CD14-positive monocyte (primary cell): ENCODE measurements around the gene TBXAS1. TPM values are rescaled to one million over a fixed set of nuclear protein-coding genes. Genes with fewer than 3 reads are reported as not detected.

Experiments
- DNase-seq, 3 donors: peaks; one replicate each; pipeline ENCODE4 v3.0.0-alpha.2; 2011 to 2022
- H2AFZ ChIP-seq: 2 replicates; pipeline ENCODE4 v1.6.0; 2012; ENCODE audit warnings: mild to moderate bottlenecking, low read depth, low read length, inconsistent platforms; ENCODE audit not compliant: insufficient read depth, poor library complexity, severe bottlenecking
- H3K27ac ChIP-seq, 2 donors: 1 replicate in 1 of 2; 2 replicates in 1 of 2; pipeline ENCODE4 v1.5.1; 2012 to 2013; ENCODE audit warnings: low read length in 2 of 2, control low read depth in 1 of 2, inconsistent platforms in 1 of 2, low read depth in 1 of 2, mild to moderate bottlenecking in 1 of 2
- H3K27me3 ChIP-seq, 2 donors: one replicate each; pipeline versions ENCODE4 v1.6.0 to v1.6.1; 2011 to 2013; ENCODE audit warnings: low read length in 2 of 2; ENCODE audit not compliant: control insufficient read depth in 2 of 2, insufficient read depth in 2 of 2
- H3K36me3 ChIP-seq, 2 donors: replicated peaks in 1 of 2; 1 replicate in 1 of 2; 2 replicates in 1 of 2; pipeline versions ENCODE4 v1.5.1 to v1.6.1; 2012 to 2013; ENCODE audit warnings: low read length in 2 of 2, control low read depth in 1 of 2, inconsistent platforms in 1 of 2, mild to moderate bottlenecking in 1 of 2; ENCODE audit not compliant: insufficient read depth in 2 of 2, control insufficient read depth in 1 of 2
- H3K4me1 ChIP-seq, 2 donors: 1 replicate in 1 of 2; 2 replicates in 1 of 2; pipeline versions ENCODE4 v1.5.1 to v1.6.1; 2012 to 2013; ENCODE audit warnings: low read length in 2 of 2, control low read depth in 1 of 2, inconsistent platforms in 1 of 2, mild to moderate bottlenecking in 1 of 2, moderate library complexity in 1 of 2; ENCODE audit not compliant: insufficient read depth in 2 of 2, control insufficient read depth in 1 of 2
- H3K4me2 ChIP-seq: replicated peaks from 2 replicates; pipeline ENCODE3; 2012; ENCODE audit warnings: low read length, moderate library complexity, mild to moderate bottlenecking; ENCODE audit not compliant: poor library complexity, severe bottlenecking; ENCODE audit errors: extremely low read depth
- H3K4me3 ChIP-seq, 3 experiments: fragments of 200-600 bp in 1 of 3; sonication (generic) in 1 of 3; replicated peaks in 1 of 3; 1 replicate in 2 of 3; 2 replicates in 1 of 3; pipeline ENCODE4 v1.5.1; 2011 to 2013; ENCODE audit warnings: low read length in 3 of 3, mild to moderate bottlenecking in 3 of 3, control low read depth in 2 of 3, low read depth in 2 of 3, inconsistent platforms in 1 of 3, moderate library complexity in 1 of 3
- H3K79me2 ChIP-seq: 2 replicates; pipeline ENCODE4 v1.6.0; 2012; ENCODE audit warnings: mild to moderate bottlenecking, control low read depth, inconsistent platforms, low read length, moderate library complexity; ENCODE audit not compliant: insufficient read depth
- H3K9ac ChIP-seq: 2 replicates; pipeline ENCODE4 v1.6.0; 2017; ENCODE audit warnings: low read length, mild to moderate bottlenecking; ENCODE audit not compliant: insufficient read depth, poor library complexity, severe bottlenecking
- H3K9me3 ChIP-seq, 2 donors: replicated peaks in 1 of 2; 1 replicate in 1 of 2; 2 replicates in 1 of 2; pipeline versions ENCODE4 v1.5.1 to v1.6.1; 2012 to 2013; ENCODE audit warnings: low read length in 2 of 2, control low read depth in 1 of 2; ENCODE audit not compliant: control insufficient read depth in 1 of 2, insufficient read depth in 1 of 2
- H4K20me1 ChIP-seq: 2 replicates; pipeline ENCODE4 v1.6.0; 2012; ENCODE audit warnings: mild to moderate bottlenecking, low read length, control low read depth, moderate library complexity; ENCODE audit not compliant: insufficient read depth
- H3K27ac Mint-ChIP-seq, 7 donors: one replicate each; pipeline ENCODE4 v1.8.0; 2020; ENCODE audit warnings: mild to moderate bottlenecking in 7 of 7, mixed read lengths in 7 of 7, moderate library complexity in 6 of 7, inconsistent platforms in 2 of 7
- H3K27me3 Mint-ChIP-seq, 3 donors: one replicate each; pipeline ENCODE4 v1.8.0; 2021 to 2022; ENCODE audit warnings: low read depth in 3 of 3, mild to moderate bottlenecking in 3 of 3, mixed read lengths in 3 of 3, moderate library complexity in 3 of 3, inconsistent platforms in 1 of 3
- H3K36me3 Mint-ChIP-seq, 2 donors: one replicate each; pipeline ENCODE4 v1.8.0; 2020; ENCODE audit warnings: mixed read lengths in 2 of 2, inconsistent platforms in 1 of 2, mild to moderate bottlenecking in 1 of 2
- H3K4me1 Mint-ChIP-seq: one replicate; pipeline ENCODE4 v1.8.0; 2020; ENCODE audit warnings: mild to moderate bottlenecking, mixed read lengths
- H3K4me3 Mint-ChIP-seq, 2 donors: one replicate each; pipeline ENCODE4 v1.8.0; 2020; ENCODE audit warnings: mild to moderate bottlenecking in 2 of 2, mixed read lengths in 2 of 2, moderate library complexity in 1 of 2
- H3K9me3 Mint-ChIP-seq, 7 donors: one replicate each; pipeline ENCODE4 v1.8.0; 2020 to 2022; ENCODE audit warnings: mixed read lengths in 7 of 7, mild to moderate bottlenecking in 6 of 7, moderate library complexity in 6 of 7, inconsistent platforms in 2 of 7
- WGBS: methylation state at CpG from one replicate; pipeline ENCODE4 v1.1.5; 2013; ENCODE audit warnings: missing lambda C conversion rate; ENCODE audit not compliant: insufficient coverage; 5-methylcytosine and 5-hydroxymethylcytosine counted together
- intact Hi-C, 2 donors: fragments of 100-400 bp; cut with micrococcal nuclease; formaldehyde crosslinking; loops; one replicate each; pipeline versions ENCODE4 v1.15.0 to v1.15.1; 2023
- polyA plus RNA-seq, 3 donors: library from polyadenylated mRNA; depleted of rRNA in 1 of 3; unstranded in 2 of 3; stranded (reverse) in 1 of 3; fragments of 300-500 nt in 2 of 3; fragments of >200 nt in 1 of 3; fragmentation: Illumina TruSeq in 2 of 3; gene quantifications; 1 replicate in 2 of 3; 2 replicates in 1 of 3; pipeline ENCODE4 v1.2.3, GENCODE V29; 2012 to 2021
- TF ChIP-seq, protein P1 (sequence below): fragments of 200-600 bp; IDR thresholded peaks from one replicate; pipeline ENCODE4 v1.8.0; 2022; ENCODE audit warnings: antibody characterized with exemption, mild to moderate bottlenecking

TBXAS1 gene
- polyA plus RNA-seq, 3 donors: 289 to 335 (median 298) TPM

DNA sequence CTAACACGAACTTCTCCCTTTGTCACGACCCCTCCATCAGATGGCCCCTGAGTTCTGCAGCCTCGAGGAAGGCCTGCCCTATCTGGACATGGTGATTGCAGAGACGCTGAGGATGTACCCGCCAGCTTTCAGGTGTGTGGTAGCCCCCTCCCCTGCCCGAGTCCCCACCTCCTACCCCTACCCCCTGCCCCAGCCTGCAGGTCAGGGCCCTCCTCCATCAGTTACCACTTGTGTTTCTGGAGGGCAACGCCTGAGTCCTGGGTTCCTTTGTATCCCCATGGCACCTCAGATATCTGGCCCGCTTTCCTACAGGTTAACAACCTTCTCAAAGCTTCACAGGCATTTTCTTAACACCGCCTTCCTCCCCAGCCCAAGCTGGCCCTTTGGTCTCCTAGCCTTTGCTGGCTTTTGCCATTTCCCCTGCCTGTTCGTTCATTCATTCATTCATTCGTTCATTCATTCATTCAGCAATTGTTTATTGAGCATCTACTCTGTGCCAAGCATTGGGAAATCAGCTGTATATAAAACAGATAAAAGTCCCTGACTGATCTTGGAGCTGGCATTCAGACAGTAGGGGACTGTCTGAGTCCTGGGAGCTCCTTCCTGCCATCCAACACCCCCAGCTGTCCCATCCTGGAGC is 178.1 kb downstream of the TBXAS1 start:
- no peak for DNase-seq
- Histone ChIP-seq H3K9ac (no peak overlapping the region), H4K20me1 (peaks cover 93% of the 10 kb centered on the region), H3K4me1 (no peaks in the 10 kb centered on the region), H3K27me3 (no peaks in the 10 kb centered on the region), H3K36me3 (peaks cover 48 to 89% of the 10 kb centered on the region in 2 donors), H3K79me2 (no peaks in the 10 kb centered on the region), H3K4me2 (no peak overlapping the region), H3K9me3 (no peaks in the 10 kb centered on the region), H2AFZ (no peak overlapping the region), H3K4me3 (no peak overlapping the region), H3K27ac (no peak overlapping the region)
- H3K36me3 Mint-ChIP-seq: peaks cover 64 to 88% of the 10 kb centered on the region in 2 donors
- intact Hi-C loops: loop anchor here in 1 of 2 donors (10.0 kb wide), 1 partner anchor 362 kb away; no protein-coding TSS in a partner anchor
- peaks cover 0 to 3% (median 3%) of the 10 kb centered on the region in 3 donors for H3K27me3 Mint-ChIP-seq
- TF ChIP-seq, protein P1, sequence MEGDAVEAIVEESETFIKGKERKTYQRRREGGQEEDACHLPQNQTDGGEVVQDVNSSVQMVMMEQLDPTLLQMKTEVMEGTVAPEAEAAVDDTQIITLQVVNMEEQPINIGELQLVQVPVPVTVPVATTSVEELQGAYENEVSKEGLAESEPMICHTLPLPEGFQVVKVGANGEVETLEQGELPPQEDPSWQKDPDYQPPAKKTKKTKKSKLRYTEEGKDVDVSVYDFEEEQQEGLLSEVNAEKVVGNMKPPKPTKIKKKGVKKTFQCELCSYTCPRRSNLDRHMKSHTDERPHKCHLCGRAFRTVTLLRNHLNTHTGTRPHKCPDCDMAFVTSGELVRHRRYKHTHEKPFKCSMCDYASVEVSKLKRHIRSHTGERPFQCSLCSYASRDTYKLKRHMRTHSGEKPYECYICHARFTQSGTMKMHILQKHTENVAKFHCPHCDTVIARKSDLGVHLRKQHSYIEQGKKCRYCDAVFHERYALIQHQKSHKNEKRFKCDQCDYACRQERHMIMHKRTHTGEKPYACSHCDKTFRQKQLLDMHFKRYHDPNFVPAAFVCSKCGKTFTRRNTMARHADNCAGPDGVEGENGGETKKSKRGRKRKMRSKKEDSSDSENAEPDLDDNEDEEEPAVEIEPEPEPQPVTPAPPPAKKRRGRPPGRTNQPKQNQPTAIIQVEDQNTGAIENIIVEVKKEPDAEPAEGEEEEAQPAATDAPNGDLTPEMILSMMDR: no peak
- peak overlapping the region in 2 of 7 donors; percentile 1 to 39 for H3K27ac Mint-ChIP-seq
- H3K4me1 Mint-ChIP-seq: peaks cover 4% of the 10 kb centered on the region
- 98% methylated on average over 6 of the region's 11 CpGs for WGBS
- no peaks in the 10 kb centered on the region for H3K9me3 Mint-ChIP-seq
- H3K4me3 Mint-ChIP-seq: no peak overlapping the region

DNA sequence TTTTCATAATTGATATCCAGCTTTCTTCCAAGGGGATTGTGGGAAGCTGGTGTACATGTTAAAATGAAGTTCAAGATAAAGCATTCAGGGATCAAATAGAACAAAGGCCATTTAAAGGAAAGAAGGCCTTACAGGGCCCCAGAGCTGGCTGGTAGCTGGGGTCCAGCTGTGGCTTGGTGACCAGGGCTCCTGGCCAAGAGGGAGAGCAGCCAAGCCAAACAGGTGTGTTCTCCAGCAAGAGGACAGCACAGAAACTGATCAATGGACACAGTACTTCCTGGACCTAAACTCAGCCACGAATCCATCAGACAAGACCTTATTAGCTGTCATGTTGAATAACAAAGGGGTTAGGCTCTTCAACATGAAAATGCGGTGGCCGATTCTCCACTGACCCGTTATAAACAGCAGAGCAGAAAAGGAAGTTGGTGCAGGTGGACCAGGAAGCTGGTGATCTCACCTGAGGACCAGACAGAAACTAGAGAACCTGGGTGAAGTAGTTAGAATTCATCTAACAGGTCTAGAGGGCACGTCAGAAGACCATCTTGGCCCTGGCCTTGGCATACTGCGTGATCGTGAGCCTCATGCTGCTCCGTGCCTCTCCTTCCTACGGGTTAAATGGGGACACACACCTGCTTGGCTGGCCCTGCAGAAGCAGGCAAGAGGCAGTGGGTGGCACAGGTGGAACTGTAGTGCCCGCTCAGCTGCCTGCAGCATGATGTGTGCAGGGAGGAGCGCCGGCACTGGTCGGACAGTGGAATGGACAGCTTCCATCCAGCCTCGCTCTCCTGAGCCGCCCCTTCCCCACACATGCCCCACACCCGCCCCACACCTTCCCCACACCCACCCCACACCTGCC is 179.9 kb downstream of the TBXAS1 start:
- peak overlapping the region in 2 of 7 donors; percentile 59 to 61 for H3K27ac Mint-ChIP-seq
- no peaks in the 10 kb centered on the region for H3K9me3 Mint-ChIP-seq
- H3K27me3 ChIP-seq: no peaks in the 10 kb centered on the region
- no peaks in the 10 kb centered on the region for H3K4me1 ChIP-seq
- no peak overlapping the region for H3K4me3 Mint-ChIP-seq
- DNase-seq: no peak
- no peak overlapping the region for H3K4me3 ChIP-seq
- H3K27ac ChIP-seq: no peak overlapping the region
- H3K27me3 Mint-ChIP-seq: peaks cover 0 to 3% (median 2%) of the 10 kb centered on the region in 3 donors
- peaks cover 88% of the 10 kb centered on the region for H4K20me1 ChIP-seq
- no peak overlapping the region for H3K4me2 ChIP-seq
- 97% methylated on average over 13 of the region's 16 CpGs for WGBS
- no peaks in the 10 kb centered on the region for H3K4me1 Mint-ChIP-seq
- H3K79me2 ChIP-seq: no peaks in the 10 kb centered on the region
- intact Hi-C loops: loop anchor here in 1 of 2 donors (10.0 kb wide), 1 partner anchor 364 kb away; no protein-coding TSS in a partner anchor
- no peak overlapping the region for H3K9ac ChIP-seq
- H3K36me3 ChIP-seq: peaks cover 63 to 94% of the 10 kb centered on the region in 2 donors
- H3K9me3 ChIP-seq: no peaks in the 10 kb centered on the region
- peaks cover 72 to 92% of the 10 kb centered on the region in 2 donors for H3K36me3 Mint-ChIP-seq
- no peak overlapping the region for H2AFZ ChIP-seq
- TF ChIP-seq, protein P1: no peak
